HG03457 (cell line): ENCODE results near the gene NDE1.
"Not testable (repeated sequence)": the region's sequence is repeated elsewhere in the genome, so short reads cannot be mapped to it uniquely, and the experiment has no call there.

ENCODE experiments used
- ATAC-seq: cut with Tn5 transposase; IDR thresholded peaks from one replicate; pipeline ENCODE4 v1.9.1; 2021; ENCODE audit warnings: moderate number of reproducible peaks; ENCODE audit not compliant: unreplicated experiment

NDE1 gene

DNA sequence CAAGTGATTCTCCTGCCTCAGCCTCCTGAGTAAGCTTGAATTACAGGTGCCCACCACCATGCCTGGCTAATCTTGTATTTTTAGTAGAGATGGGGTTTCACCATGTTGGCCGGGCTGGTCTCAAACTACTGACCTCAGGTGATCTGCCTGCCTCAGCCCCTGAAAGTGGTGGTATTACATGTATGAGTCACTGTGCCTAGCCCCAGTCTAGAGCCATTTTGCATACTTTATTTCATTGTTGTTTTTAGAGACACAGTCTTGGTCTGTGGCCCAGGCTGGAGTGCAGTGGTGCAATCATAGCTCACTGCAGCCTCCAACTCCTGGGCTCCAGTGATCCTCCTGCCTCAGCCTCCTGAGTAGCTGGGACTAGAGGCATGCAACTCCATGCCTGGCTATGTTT lies 42.5 kb downstream of the NDE1 start:
- not testable (repeated sequence) for ATAC-seq

- no peak for ATAC-seq
Measured at GRCh38 chr16:15694499-15694898, 44.5 kb downstream of the NDE1 start.

DNA sequence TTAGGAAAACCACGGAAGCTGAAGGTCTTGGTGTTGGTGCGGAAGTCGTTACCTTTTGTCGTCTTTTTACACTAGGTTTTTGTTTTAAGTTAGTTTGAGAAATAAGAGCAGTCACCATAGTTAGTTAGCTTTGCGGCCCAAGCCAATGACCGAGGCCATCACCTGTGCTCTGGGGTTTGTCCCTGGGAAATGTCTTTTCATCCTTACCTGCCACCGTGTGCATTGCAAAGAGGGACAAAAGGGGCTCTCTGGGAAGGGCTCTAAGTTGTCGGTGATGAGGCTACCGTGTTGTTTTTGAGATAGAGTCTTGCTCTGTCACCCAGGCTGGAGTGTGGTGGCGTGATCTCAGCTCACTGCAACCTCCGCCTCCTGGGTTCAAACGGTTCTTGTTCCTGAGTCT lies 49.8 kb downstream of the NDE1 start:
- ATAC-seq = no peak

DNA sequence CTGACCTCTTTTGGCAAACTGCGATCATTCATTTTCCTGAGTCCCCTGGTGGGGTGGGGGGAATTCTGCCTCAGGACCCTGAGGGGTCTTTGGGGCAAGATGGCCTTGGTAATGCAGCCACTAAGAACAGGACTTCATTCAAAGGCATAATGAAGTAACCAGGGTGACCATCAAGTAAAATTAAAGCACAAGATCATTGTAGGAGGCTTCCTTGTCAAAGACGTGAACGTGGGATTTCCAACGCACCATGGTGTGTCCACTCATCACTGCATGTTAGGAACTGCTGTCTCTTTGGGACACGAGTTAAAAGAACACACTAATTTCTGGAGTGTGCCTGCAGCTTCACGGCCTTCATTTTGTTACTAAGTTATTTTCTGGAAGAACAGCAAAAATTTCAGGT lies 51.3 kb downstream of the NDE1 start:
- no peak for ATAC-seq

DNA sequence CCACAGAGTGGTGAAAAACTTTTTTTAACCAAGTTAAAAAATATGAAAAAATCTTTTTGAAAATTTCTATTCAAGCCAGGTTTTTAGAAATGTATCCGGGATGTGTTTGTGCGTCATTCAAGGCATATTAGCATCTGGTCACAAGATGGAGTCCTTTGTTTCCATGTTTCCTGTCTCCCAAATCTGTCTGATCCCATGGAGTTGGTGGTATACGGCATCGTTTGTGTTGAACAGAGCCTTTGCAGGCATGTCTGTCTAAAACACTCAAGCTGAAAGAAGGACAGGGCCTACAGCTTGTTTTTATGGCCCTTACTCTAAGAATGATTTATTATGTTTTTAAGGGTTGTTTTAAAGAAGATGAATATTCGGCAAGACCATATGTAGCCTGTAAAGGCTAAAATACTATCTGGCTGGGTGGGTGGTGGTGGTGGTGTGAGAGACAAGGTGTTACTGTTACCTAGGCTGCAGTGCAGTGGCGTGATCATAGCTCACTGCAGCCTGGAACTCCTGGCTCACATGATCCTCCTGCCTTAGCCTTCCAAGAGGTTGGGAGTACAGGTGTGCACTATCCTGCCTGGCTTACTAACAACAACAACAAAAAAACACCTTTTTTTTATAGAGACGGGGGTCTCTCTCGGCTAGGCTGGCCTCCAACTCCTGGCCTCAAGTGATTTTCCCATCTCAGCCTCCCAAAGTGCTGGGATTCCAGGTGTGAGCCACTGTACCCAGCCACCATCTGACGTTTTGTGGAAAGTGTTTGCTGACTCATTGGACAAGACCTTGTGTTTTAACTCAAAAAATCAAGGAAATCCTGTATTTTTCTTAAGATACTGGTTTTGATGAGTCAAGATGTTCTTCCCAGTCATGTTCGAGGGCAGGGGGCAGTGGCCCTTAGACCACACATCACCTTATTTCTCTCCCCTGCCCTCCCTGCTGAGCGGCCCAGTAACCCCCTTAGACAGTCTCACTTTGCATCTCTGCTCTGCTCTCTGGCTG lies 52.2 kb downstream of the NDE1 start:
- ATAC-seq = no peak

- ATAC-seq = no peak
Measured at GRCh38 chr16:15703029-15703736, 53.1 kb downstream of the NDE1 start.

DNA sequence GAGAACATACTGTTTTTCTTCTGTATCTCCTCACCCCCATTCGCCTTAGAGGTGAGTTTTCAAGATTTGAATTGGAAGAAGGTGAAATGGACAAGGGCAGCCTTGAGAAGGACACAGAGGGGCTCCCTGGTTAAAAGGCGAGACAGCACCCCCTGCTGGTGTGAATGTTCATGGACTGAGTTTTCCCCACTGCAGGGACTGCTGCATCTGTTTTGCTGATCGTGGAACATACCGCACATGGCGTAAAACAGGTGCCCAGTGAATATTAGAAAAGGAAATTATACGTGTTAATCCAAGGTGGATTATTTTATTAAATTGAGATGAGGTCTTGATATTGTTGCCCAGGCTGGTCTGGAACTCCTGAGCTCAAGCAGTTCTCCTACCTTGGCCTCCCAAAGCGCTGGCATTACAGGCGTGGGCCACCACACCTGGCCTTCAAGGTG lies 54.5 kb downstream of the NDE1 start:
- no peak for ATAC-seq

DNA sequence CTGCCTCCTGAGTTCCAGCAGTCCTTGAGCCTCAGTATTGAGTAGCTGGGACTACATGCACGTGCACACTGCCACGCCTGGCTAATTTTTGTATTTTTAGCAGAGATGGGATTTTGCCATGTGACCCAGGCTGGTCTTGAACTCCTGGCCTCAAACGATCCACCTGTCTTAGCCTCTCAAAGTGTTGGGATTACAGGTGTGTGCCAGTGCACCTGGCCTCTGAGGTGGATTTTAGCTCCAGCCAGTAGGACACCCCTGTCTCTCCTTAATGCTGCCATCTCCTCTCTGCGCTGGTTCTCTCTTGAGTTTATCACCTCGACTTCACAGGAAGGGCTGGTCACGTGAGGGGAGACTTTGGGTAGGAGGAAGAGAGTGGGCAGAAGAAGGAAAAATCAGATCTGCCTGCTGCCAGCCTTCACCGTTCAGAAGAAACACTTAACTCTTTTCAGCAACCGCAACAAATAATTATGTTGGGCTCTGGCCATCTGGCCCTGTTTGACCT lies 55.1 kb downstream of the NDE1 start:
- ATAC-seq = no peak

GRCh38 chr16:15707332-15707731 lies 57.3 kb downstream of the NDE1 start:
- ATAC-seq = no peak

- ATAC-seq = no peak
Measured at GRCh38 chr16:15708096-15708495, 58.1 kb downstream of the NDE1 start.

GRCh38 chr16:15708997-15709396 lies 59.0 kb downstream of the NDE1 start:
- no peak for ATAC-seq

DNA sequence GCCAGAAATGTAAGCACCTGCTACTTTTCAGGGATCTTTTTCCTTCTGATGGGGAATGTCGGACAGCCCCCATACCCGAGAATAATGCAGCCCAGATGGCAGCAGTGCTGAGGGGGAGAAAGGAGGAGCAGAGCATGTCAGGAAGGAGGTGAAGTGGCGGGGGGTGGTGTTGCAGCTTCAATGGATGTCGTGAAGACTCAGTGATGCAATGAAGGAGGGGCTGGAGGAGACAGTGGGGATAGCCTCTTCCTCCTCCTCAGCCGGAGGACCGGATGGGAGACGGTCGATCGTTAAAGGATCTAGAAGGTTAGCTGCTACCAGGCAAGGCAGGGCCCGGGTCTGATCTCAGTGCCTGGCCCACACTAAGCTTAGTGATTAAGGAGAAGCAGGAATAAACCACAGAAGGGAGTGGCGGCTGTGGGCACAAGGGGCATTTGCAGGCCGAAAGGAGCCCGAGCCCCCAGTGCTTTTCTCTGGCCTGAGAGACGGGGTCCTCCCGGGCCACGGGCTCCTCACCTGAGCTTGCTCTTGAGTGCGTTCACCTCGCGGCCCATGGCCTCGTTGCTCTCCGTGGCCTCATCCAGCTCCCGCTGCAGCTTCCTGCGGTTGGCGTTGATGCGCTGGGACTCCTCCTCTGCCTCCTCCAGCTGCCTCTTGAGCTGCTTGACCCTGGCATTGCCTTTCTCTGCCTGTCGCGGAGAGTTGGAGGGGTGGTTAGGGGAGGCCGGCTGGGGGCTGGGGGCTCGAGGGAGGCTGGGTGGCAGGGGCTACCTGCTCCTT lies 64.5 kb downstream of the NDE1 start:
- ATAC-seq = no peak

DNA sequence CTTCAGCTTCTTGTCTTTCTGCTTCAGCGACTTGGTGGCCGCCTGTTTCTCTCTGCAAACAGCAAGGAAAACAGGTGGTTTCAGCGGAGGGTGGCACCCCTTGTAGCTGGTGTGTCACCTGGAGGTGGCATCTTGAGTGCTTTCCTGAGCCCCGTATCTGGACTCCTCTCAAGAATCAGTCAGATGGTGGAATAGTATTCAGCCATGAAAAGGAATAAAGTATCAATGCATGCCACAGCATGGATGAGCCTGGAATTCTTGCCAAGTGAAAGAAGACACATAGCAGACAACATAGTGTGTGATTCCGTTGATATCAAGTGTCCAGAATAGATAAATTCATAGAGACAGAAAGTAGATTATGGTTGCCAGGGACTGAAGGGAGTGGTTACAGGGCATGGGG lies 65.2 kb downstream of the NDE1 start:
- ATAC-seq = no peak

DNA sequence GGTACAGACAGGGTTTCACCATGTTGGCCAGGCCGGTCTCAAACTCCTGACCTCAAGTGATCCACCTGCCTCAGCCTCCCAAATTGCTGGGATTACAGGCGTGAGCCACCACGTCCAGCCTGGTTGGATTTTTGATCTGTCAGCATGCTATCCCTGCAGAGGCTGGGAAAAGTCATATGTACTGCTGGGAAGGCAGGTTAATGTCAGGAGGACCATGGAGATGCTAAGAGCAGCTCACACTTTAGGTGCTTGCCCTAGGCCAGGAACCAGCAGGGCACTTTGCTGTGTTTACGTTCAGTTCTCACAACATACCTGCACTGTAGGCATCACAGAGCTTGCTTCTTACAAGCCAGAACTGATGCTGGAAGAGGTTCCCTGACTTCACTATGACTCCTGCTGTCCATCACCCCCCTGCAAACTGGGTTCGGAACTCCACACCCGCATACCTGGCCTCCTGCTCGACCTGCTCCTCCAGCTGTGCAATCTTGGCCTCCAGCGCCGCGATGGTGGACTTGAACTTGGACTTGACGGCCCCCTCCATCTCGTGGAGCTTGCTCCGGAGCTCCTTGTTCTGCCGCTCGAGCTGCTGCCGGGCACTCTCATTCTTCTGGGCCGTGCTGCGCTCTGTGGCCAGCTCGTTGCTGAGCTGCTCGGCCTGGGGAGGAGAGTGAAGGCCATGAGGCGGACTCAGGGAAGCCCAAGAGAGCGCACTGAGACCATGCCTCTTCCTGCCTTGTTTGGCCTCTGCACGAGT lies 66.8 kb downstream of the NDE1 start:
- ATAC-seq = no peak

GRCh38 chr16:15721018-15721417 lies 71.0 kb downstream of the NDE1 start:
- ATAC-seq = no peak

GRCh38 chr16:15723808-15724207 lies 73.8 kb downstream of the NDE1 start:
- no peak for ATAC-seq

DNA sequence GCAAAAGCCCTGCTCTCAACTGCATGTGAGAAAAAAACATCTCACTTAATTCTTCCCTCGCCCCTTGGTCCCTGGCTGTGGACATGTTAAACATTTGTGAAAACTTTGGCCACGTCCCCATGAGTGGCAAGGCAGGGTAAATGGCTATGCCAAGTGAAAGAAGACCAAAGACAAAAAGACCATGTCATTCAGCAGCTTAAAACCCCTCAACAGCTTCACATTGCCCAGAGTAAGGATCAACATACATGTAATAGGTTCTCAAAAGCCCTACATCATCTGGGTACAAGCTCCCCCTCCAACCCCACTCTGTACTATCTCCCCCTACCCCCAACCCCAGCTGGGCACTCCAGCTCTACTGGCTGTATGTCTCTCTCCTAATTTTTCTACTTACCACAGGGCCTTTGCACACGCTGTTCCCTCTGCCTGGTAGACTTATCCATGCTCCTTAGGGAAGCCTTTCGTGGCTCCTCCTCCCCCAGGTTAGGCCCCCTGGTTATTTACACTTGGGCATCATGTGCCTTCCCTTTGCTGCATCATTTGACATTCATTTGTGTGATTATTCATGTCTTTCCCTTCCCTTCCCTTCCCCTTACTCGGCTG lies 75.7 kb downstream of the NDE1 start:
- ATAC-seq = no peak

DNA sequence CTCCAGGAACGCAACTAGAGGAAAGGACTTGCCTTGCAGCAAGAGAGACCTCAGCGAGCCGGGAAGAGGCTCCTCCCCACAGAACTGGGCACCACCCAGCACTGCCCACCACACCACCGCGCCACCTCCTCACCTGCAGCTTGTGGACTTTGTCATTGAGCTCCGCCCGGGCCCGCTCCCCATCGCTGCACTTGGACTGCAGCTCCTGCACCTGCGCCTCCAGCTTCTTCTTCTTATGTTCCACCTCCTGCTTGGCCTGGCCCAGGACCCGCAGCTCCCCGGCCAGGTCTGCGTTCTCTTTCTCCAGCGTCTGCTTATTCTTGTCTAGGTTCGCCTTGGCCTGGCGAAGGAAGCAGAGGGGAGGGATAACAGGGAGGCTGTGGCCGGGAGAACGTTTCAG lies 76.7 kb downstream of the NDE1 start:
- ATAC-seq = no peak

DNA sequence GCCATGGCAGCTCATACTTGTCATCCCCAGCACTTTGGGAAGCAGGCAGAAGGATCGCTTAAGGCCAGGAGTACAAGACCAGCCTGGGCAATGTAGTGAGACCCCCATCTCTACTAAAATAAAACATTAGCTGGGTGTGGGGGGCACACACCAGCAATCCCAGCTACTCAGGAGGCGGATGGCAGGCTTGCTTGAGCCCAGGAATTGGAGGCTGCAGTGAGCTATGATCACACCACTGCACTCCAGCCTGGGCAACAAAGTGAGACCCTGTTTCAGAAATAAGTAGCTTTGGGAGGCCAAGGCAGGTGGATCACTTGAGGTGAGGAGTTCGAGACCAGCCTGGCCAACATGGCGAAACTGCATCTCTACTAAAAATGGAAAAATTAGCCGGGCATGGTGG lies 77.7 kb downstream of the NDE1 start:
- not testable (repeated sequence) for ATAC-seq

DNA sequence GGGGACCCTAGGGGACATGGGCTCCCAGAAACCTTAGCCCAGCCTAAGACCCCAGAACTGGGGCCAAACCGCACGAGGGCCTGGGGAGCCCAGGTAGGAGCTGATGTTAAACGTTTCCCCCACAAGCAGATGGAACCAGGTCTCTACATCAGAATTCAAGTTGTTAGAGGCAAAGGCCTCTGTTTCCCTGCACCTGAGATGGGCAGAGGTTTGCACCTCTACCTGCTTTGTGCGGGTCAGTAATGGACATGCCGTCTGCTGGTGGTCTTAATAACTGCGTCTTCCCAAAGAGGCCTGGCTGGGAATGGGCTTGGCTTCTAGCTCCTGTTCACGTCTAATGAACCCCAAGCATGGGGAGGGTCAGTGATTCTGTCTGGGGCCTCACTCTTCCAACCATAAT lies 79.1 kb downstream of the NDE1 start:
- no peak for ATAC-seq
